Subcutaneous adipose tissue (tissue), 4 donors: ENCODE results near the gene MPND. TPM values are rescaled to one million over a fixed set of nuclear protein-coding genes. Genes with fewer than 3 reads are reported as not detected.

Experiments
- total RNA-seq, 4 donors: library from RNA; depleted of rRNA; stranded (reverse); fragments of >200 nt; gene quantifications; one replicate each; pipeline ENCODE4 v1.1.0, GENCODE V29; 2016
- TF ChIP-seq, protein P1 (sequence below): fragments of 450-650 bp; IDR thresholded peaks from one replicate; pipeline ENCODE4 v1.5.1; 2016; ENCODE audit warnings: low read depth, mild to moderate bottlenecking, control low read depth, antibody characterized with exemption, moderate library complexity

Gene MPND
- total RNA-seq, 4 donors from 2014 or later: 3.8 to 13.2 (median 8.4) TPM

DNA sequence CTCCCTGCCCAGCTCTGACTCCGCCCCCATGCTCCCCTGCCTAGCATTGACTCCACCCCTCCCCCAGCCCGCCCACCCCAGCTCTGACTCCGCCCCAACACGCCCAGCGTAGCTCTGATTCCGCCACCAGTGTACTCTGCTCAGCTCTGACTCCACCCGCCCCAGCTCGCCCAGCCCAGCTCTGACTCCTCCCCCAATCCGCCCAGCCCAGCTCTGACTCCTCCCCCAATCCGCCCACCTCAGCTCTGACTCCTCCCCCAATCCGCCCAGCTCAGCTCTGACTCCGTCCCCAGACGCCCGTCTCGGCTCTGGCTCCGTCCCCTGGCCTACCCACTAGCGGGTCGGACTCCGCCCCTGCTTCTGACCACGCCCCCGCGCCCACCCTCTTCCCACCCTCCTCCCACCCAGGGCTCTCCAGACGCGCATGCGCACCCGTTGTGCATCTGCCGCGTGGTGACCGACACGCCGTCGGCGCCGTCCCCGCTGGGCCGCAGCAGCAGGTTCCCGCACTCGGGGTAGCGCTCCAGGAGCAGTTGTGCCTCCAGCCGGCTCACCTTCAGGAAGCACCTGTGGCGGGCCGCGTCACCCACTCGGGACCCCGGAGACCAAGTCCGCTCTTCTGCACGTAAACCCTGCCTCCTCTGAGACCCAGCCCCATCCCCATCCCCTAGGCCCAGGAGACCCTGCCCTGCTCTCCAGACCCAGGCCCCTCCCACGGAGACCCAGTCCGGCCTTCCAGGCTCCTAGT is 14.9 kb upstream of the MPND start:
- TF ChIP-seq, protein P1, sequence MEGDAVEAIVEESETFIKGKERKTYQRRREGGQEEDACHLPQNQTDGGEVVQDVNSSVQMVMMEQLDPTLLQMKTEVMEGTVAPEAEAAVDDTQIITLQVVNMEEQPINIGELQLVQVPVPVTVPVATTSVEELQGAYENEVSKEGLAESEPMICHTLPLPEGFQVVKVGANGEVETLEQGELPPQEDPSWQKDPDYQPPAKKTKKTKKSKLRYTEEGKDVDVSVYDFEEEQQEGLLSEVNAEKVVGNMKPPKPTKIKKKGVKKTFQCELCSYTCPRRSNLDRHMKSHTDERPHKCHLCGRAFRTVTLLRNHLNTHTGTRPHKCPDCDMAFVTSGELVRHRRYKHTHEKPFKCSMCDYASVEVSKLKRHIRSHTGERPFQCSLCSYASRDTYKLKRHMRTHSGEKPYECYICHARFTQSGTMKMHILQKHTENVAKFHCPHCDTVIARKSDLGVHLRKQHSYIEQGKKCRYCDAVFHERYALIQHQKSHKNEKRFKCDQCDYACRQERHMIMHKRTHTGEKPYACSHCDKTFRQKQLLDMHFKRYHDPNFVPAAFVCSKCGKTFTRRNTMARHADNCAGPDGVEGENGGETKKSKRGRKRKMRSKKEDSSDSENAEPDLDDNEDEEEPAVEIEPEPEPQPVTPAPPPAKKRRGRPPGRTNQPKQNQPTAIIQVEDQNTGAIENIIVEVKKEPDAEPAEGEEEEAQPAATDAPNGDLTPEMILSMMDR: no peak

DNA sequence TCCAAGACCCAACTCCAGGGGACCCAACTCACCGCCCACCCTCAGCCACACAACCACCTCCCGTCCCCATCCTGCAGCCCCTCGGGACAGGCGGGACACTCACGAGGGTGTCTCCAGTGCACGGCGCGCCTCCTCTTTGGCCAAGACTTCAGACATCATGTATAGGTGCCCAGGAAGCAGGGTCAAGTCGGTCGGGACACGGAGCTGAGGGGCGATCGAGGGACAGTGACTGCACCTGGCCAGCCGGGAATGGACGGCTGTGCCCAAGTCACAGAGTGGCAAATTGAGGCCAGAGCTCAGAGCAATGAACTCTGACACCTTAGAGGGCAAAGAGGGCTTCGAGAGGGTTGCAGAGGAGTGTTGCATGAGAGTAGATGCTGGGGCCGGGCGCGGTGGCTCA is 13.5 kb upstream of the MPND start:
- TF ChIP-seq, protein P1: no peak

DNA sequence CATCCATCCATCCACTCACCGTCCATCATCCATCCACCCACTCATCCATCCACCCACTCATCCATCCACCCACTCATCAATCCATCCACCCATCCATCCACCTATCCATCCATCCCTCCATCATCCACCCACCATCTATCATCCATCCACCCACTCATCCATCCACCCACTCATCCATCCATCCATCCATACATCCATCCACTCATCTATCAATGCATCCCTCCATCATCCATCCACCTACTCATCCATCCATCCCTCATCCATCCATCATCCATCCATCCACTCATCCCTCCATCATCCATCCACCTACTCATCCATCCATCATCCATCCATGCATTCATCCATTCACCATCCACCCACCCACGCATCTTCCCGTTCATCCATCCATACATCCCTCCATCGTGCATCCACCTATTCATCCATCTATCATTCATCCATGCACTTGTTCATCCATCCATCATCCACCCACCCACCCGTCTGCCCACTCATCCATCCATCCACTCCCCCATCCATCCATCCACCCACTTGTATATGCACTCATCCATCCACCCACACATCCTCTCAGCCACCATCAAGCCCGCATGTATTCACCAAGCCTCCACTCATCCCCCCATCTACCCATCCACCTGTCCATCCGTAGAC is 8.3 kb upstream of the MPND start:
- TF ChIP-seq, protein P1: no peak

DNA sequence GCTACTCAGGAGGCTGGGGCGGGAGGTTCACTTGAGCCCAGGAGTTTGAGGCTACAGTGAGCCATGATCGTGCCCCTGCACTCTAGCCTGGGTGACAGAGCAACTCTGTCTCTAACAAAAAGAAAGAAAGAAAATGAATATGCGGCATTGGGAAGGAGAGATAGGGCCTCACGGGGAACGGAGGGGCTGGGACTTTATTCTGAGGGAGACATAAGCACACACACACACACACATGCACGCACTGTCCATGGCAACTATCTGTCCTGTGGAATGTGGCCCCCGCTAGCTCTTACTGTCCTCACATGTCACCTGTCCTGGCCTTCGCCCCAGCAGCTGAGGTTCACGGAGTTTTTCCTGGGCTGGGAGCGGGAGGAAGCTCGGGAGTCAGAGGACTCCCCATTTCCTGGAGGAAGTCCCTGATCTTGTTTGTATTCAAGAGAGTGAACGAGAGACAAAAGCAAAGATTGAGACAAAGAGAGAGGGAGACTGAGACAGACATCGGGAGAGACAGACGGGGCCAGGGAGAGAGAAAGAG is 5.4 kb upstream of the MPND start:
- TF ChIP-seq, protein P1: no peak

DNA sequence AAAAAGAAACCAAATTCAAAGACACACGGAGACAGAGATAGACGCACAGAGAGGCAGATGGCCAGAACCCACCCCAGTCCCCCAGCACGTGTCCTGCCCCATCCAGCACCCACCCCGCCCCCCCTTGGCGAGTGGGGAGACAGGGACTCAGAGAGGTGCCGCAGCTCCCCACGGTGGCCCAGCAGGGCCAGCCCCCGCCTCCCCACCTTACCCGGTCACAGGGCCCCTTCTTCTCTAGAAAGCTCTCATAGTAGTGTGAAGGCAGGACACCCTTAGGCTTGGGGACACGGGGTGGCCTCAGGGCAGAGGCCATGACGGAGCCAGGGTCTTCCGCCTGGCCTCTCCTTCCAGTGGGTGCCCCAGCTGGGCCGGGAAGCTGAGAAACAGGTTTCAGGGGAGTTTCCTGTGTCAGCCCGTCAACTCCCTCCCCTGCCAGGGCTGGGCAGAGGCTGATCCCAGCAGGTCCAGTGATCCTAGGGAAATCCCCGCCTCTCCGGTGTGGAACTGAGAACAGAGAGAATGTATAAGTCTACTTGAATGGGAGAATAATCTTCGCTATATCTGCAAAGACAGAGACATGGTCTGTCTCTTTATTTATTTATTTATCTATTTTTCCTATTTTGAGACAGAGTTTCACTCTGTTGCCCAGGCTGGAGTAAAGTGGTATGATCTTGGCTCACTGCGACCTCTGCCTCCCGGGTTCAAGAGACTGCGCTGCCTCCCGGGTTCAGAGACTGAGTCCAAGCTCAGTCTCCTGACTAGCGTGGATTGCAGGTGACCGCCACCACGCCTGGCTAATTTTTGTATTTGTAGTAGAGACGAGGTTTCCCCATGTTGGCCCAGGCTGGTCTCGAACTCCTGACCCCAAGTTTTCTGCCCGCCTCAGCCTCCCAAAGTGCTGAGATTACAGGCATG is 4.7 kb upstream of the MPND start, which contains the start of gene STAP2:
Gene STAP2, minus strand, starts transcription at position 387 of the 915 bp plus-strand sequence. Its CDS starts 74 bp downstream, at position 313.
- TF ChIP-seq, protein P1: no peak

DNA sequence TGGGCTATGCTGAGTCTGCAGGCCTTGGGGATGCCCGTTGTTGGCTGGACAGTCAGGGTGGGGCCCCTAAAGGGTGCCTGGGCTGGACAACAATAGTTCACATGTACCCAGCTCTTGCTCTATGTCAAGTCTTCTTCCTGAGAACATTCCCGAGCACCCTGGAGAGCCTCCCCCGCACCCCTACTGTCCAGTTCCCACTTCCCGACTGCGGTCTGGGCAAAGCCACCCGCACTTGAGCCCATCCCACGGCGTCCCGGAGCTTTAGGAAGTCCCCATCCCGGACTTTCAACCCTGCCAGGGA is 1.1 kb upstream of the MPND start:
- TF ChIP-seq, protein P1: no peak
